Transverse colon (tissue), 4 donors: Measurements from ENCODE around the gene MGLL. TPM values are rescaled to one million over a fixed set of nuclear protein-coding genes. Genes with fewer than 3 reads are reported as not detected.

Experiments
- DNase-seq: peaks from one replicate; pipeline ENCODE4 v3.0.0-alpha.2; 2019
- H3K27ac ChIP-seq, 4 donors: fragments of 200-600 bp; sonication (generic); 2 replicates each; pipeline ENCODE4 v1.5.1; 2016 to 2018; ENCODE audit warnings: inconsistent platforms in 4 of 4
- H3K27me3 ChIP-seq: fragments of 200-600 bp; sonication (generic); 2 replicates; pipeline ENCODE4 v1.5.1; 2017; ENCODE audit warnings: inconsistent platforms
- H3K36me3 ChIP-seq, 4 donors: fragments of 200-600 bp; sonication (generic); 2 replicates each; pipeline ENCODE4 v1.5.1; 2017 to 2019; ENCODE audit warnings: inconsistent platforms in 4 of 4
- H3K4me1 ChIP-seq, 4 donors: fragments of 200-600 bp; sonication (generic); 2 replicates each; pipeline ENCODE4 v1.5.1; 2017 to 2020; ENCODE audit warnings: inconsistent platforms in 4 of 4
- H3K4me3 ChIP-seq, 4 donors: fragments of 200-600 bp; sonication (generic); 1 replicate in 1 of 4; 2 replicates in 3 of 4; pipeline versions ENCODE4 v1.5.1 to v1.6.1; 2017 to 2019; ENCODE audit warnings: inconsistent platforms in 4 of 4
- H3K9me3 ChIP-seq, 2 donors: fragments of 200-600 bp; sonication (generic); 2 replicates each; pipeline ENCODE4 v1.5.1; 2017 to 2019; ENCODE audit warnings: inconsistent platforms in 2 of 2
- CTCF ChIP-seq, 5 experiments: fragments of 200-600 bp in 3 of 5; fragments of 450-650 bp in 2 of 5; sonication (generic) in 3 of 5; IDR thresholded peaks; 1 replicate in 2 of 5; 2 replicates in 3 of 5; pipeline ENCODE4 v1.5.1; 2016 to 2017; ENCODE audit warnings: antibody characterized with exemption in 5 of 5, inconsistent platforms in 3 of 5, mild to moderate bottlenecking in 2 of 5, moderate library complexity in 1 of 5
- EP300 ChIP-seq: sonication (generic); formaldehyde crosslinking; IDR thresholded peaks from one replicate; pipeline ENCODE4 v1.6.1; 2017; ENCODE audit warnings: antibody characterized with exemption, low read depth
- POLR2A ChIP-seq: fragments of 450-650 bp; IDR thresholded peaks from one replicate; pipeline ENCODE4 v1.6.1; 2016; ENCODE audit warnings: antibody characterized with exemption, mild to moderate bottlenecking, moderate library complexity
- POLR2AphosphoS5 ChIP-seq, 3 donors: sonication (generic); formaldehyde crosslinking; IDR thresholded peaks; one replicate each; pipeline ENCODE4 v1.6.1; 2016; ENCODE audit warnings: antibody characterized with exemption in 3 of 3
- WGBS, 2 donors: methylation state at CpG; one replicate each; pipeline ENCODE4 v1.1.5; 2018; ENCODE audit warnings: low coverage in 1 of 2; 5-methylcytosine and 5-hydroxymethylcytosine counted together
- in situ Hi-C, 4 donors: fragments of 200-750 bp; cut with MboI; loops; one replicate each; pipeline versions ENCODE4 v1.15.0 to v1.15.1; 2017; ENCODE audit warnings: low sequenced_read_pairs in 3 of 4, low pct_ligation_motif_present in 1 of 4, low pct_unique_long_range_greater_than_20kb in 1 of 4
- intact Hi-C: fragments of 100-400 bp; cut with DNase I; formaldehyde crosslinking; loops from one replicate; pipeline ENCODE4 v1.15.1; 2023; ENCODE audit warnings: low total_unique reads
- total RNA-seq, 4 donors: library from RNA; depleted of rRNA; stranded (reverse); fragments of >200 nt; gene quantifications; one replicate each; pipeline ENCODE4 v1.1.0, GENCODE V29; 2016

Gene MGLL
- total RNA-seq, 4 donors from 2014 or later = 150 to 329 (median 294) TPM

- Histone ChIP-seq H3K36me3 (no peaks in the 10 kb centered on the region), H3K27ac (peak overlapping the region; percentile 42 to 84 (median 68)), H3K9me3 (no peaks in the 10 kb centered on the region), H3K27me3 (no peaks in the 10 kb centered on the region), H3K4me3 (no peak overlapping the region), H3K4me1 (peaks cover 27 to 74% (median 53%) of the 10 kb centered on the region in 4 donors)
- no peak for TF ChIP-seq POLR2A
- no peak for TF ChIP-seq EP300
- no peak for TF ChIP-seq POLR2AphosphoS5 (IDR thresholded peaks at IDR 0.05)
- no peak for TF ChIP-seq CTCF (IDR thresholded peaks at IDR 0.05)
- WGBS, 2 donors = 90% methylated on average over 10 of the region's 10 CpGs; no CpG with 5 or more reads in 1 of the 2 donors
- intact Hi-C loops = no loop called here
- in situ Hi-C loops = no loop called here
- DNase-seq = no peak
These were observed 85.3 kb downstream of the MGLL start for GRCh38 chr3:127736801-127737539.

GRCh38 chr3:127735767-127736693 is 86.3 kb downstream of the MGLL start:
- Histone ChIP-seq H3K27ac (peak overlapping the region; percentile 42 to 84 (median 68)), H3K4me1 (peaks cover 27 to 74% (median 53%) of the 10 kb centered on the region in 4 donors), H3K4me3 (no peak overlapping the region), H3K9me3 (no peaks in the 10 kb centered on the region), H3K36me3 (no peaks in the 10 kb centered on the region), H3K27me3 (no peaks in the 10 kb centered on the region)
- 20 to 49% methylated on average over 4 to 9 of the region's 9 CpGs for WGBS, 2 donors
- intact Hi-C loops = no loop called here
- in situ Hi-C loops = no loop called here
- DNase-seq = peak; percentile 41
- no peak for TF ChIP-seq EP300
- TF ChIP-seq POLR2A = no peak
- TF ChIP-seq CTCF (IDR thresholded peaks at IDR 0.05) = no peak
- TF ChIP-seq POLR2AphosphoS5 (IDR thresholded peaks at IDR 0.05) = no peak

- no peak overlapping the region for H3K4me3 ChIP-seq
- 39% methylated on average over 3 to 8 of the region's 8 CpGs for WGBS, 2 donors
- no peaks in the 10 kb centered on the region for H3K9me3 ChIP-seq
- intact Hi-C loops (no loop called here), in situ Hi-C loops (no loop called here)
- H3K27ac ChIP-seq = peak overlapping the region; percentile 42 to 84 (median 68)
- TF ChIP-seq CTCF (IDR thresholded peaks at IDR 0.05) = no peak
- no peak for TF ChIP-seq EP300
- TF ChIP-seq POLR2AphosphoS5 (IDR thresholded peaks at IDR 0.05) = peak in 1 of 3 donors; percentile 27
- no peak for TF ChIP-seq POLR2A
- peaks cover 27 to 75% (median 56%) of the 10 kb centered on the region in 4 donors for H3K4me1 ChIP-seq
- DNase-seq = no peak
- H3K27me3 ChIP-seq = no peaks in the 10 kb centered on the region
- H3K36me3 ChIP-seq = no peaks in the 10 kb centered on the region
These were observed 87.4 kb downstream of the MGLL start for GRCh38 chr3:127734754-127735473.
